GM12878 (cell line): ENCODE results near the gene SNN. TPM values are rescaled to one million over a fixed set of nuclear protein-coding genes. Genes with fewer than 3 reads are reported as not detected.

Source experiments
- CEBPZ ChIP-seq: fragments of 150-350 bp; IDR thresholded peaks from 2 replicates; pipeline ENCODE4 v1.6.1; 2016; ENCODE audit warnings: low read depth, low read length
- CREM ChIP-seq: IDR thresholded peaks from 2 replicates; pipeline ENCODE4 v1.6.1; 2014; ENCODE audit warnings: antibody characterized with exemption, low read depth
- IKZF1 ChIP-seq: fragments of 450-650 bp; conservative IDR thresholded peaks from 2 replicates; pipeline ENCODE4 v1.6.1; 2017; ENCODE audit warnings: antibody characterized with exemption, mild to moderate bottlenecking
- KDM1A ChIP-seq: fragments of 200-600 bp; sonication (generic); IDR thresholded peaks from 2 replicates; pipeline ENCODE4 v1.6.1; 2016; ENCODE audit warnings: borderline replicate concordance
- LARP7 ChIP-seq: fragments of 450-650 bp; IDR thresholded peaks from 2 replicates; pipeline ENCODE4 v1.6.1; 2017; ENCODE audit warnings: mild to moderate bottlenecking
- MTA3 ChIP-seq: IDR thresholded peaks from 2 replicates; pipeline ENCODE4 v1.6.1; 2012; ENCODE audit warnings: low read length, inconsistent platforms, borderline replicate concordance
- REST ChIP-seq: IDR thresholded peaks from 2 replicates; pipeline ENCODE4 v1.6.1; 2012; ENCODE audit warnings: mild to moderate bottlenecking, low read depth, low read length
- SIX5 ChIP-seq: IDR thresholded peaks from 2 replicates; pipeline ENCODE4 v1.6.1; 2011; ENCODE audit warnings: mild to moderate bottlenecking, low read depth, low read length, moderate library complexity; ENCODE audit not compliant: severe bottlenecking
- TCF12 ChIP-seq: IDR thresholded peaks from 2 replicates; pipeline ENCODE4 v1.6.1; 2011; ENCODE audit warnings: low read depth, mild to moderate bottlenecking, low read length
- USF1 ChIP-seq: IDR thresholded peaks from 2 replicates; pipeline ENCODE4 v1.6.1; 2011; ENCODE audit warnings: borderline replicate concordance, low read depth, mild to moderate bottlenecking, moderate library complexity, mixed read lengths, low read length; ENCODE audit not compliant: insufficient read depth; ENCODE audit errors: extremely low read length
- WRNIP1 ChIP-seq: IDR thresholded peaks from 2 replicates; pipeline ENCODE4 v1.6.1; 2011; ENCODE audit warnings: low read depth, low read length, improper control_type of control experiment, borderline replicate concordance
- polyA plus RNA-seq, 11 experiments: library from polyadenylated mRNA; depleted of rRNA in 4 of 11; unstranded in 6 of 11; stranded (reverse) in 5 of 11; fragments of >200 nt; fragmentation: Nextera tagmentation in 4 of 11; fragmentation: Illumina TruSeq in 1 of 11; extraction: Ambion mirVana in 4 of 11; extraction: Trizol in 1 of 11; gene quantifications; 1 replicate in 1 of 11; 2 replicates in 10 of 11; pipeline versions ENCODE4 v1.2.1 to v1.2.3, GENCODE V29; 2011 to 2016; ENCODE audit warnings: inconsistent platforms in 2 of 11, missing spikeins in 2 of 11, low read depth in 1 of 11
- total RNA-seq, 4 experiments: library from RNA; depleted of rRNA in 3 of 4; stranded (reverse); fragments of >200 nt in 3 of 4; fragmentation: Illumina TruSeq in 1 of 4; extraction: Trizol in 1 of 4; gene quantifications; 2 replicates each; pipeline versions ENCODE4 v1.2.1 to v1.2.3, GENCODE V29; 2013 to 2021
- TF ChIP-seq, protein P1 (sequence below): fragments of 450-650 bp; IDR thresholded peaks from 2 replicates; pipeline ENCODE4 v1.6.1; 2016; ENCODE audit warnings: mild to moderate bottlenecking, moderate library complexity, borderline replicate concordance
- TF ChIP-seq, protein P2 (sequence below): IDR thresholded peaks from 2 replicates; pipeline ENCODE4 v1.6.1; 2012; ENCODE audit warnings: low read depth, low read length, improper control_type of control experiment
- TF ChIP-seq, protein P3 (sequence below): fragments of 450-650 bp; IDR thresholded peaks from 2 replicates; pipeline ENCODE4 v1.6.1; 2017; ENCODE audit warnings: mild to moderate bottlenecking

Gene SNN
- total and polyA plus RNA-seq, 10 of the 15 experiments (the other 5 are each of a cell fraction or from before 2014, with no cell fraction given): 2.2 to 43.4 (median 27.8) TPM

- TF ChIP-seq, protein P1, sequence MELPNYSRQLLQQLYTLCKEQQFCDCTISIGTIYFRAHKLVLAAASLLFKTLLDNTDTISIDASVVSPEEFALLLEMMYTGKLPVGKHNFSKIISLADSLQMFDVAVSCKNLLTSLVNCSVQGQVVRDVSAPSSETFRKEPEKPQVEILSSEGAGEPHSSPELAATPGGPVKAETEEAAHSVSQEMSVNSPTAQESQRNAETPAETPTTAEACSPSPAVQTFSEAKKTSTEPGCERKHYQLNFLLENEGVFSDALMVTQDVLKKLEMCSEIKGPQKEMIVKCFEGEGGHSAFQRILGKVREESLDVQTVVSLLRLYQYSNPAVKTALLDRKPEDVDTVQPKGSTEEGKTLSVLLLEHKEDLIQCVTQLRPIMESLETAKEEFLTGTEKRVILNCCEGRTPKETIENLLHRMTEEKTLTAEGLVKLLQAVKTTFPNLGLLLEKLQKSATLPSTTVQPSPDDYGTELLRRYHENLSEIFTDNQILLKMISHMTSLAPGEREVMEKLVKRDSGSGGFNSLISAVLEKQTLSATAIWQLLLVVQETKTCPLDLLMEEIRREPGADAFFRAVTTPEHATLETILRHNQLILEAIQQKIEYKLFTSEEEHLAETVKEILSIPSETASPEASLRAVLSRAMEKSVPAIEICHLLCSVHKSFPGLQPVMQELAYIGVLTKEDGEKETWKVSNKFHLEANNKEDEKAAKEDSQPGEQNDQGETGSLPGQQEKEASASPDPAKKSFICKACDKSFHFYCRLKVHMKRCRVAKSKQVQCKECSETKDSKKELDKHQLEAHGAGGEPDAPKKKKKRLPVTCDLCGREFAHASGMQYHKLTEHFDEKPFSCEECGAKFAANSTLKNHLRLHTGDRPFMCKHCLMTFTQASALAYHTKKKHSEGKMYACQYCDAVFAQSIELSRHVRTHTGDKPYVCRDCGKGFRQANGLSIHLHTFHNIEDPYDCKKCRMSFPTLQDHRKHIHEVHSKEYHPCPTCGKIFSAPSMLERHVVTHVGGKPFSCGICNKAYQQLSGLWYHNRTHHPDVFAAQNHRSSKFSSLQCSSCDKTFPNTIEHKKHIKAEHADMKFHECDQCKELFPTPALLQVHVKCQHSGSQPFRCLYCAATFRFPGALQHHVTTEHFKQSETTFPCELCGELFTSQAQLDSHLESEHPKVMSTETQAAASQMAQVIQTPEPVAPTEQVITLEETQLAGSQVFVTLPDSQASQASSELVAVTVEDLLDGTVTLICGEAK: no peak
- TF ChIP-seq KDM1A (peak; percentile 84; the same call in 1 of the 2 replicates), CREM (no peak), CEBPZ (no peak), WRNIP1 (no peak), MTA3 (0 out of 2 replicates have a peak, but pooled peaks have one; percentile 10), USF1 (no peak), LARP7 (no peak), REST (0 out of 2 replicates have a peak, but pooled peaks have one; percentile 29), TCF12 (0 out of 2 replicates have a peak, but pooled peaks have one; percentile 22), IKZF1 (peak; percentile 94), SIX5 (no peak)
- TF ChIP-seq, protein P2, sequence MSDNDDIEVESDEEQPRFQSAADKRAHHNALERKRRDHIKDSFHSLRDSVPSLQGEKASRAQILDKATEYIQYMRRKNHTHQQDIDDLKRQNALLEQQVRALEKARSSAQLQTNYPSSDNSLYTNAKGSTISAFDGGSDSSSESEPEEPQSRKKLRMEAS: no peak
- TF ChIP-seq, protein P3, sequence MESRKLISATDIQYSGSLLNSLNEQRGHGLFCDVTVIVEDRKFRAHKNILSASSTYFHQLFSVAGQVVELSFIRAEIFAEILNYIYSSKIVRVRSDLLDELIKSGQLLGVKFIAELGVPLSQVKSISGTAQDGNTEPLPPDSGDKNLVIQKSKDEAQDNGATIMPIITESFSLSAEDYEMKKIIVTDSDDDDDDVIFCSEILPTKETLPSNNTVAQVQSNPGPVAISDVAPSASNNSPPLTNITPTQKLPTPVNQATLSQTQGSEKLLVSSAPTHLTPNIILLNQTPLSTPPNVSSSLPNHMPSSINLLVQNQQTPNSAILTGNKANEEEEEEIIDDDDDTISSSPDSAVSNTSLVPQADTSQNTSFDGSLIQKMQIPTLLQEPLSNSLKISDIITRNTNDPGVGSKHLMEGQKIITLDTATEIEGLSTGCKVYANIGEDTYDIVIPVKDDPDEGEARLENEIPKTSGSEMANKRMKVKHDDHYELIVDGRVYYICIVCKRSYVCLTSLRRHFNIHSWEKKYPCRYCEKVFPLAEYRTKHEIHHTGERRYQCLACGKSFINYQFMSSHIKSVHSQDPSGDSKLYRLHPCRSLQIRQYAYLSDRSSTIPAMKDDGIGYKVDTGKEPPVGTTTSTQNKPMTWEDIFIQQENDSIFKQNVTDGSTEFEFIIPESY: no peak
These were observed 1.3 kb downstream of the SNN start (continued) for GRCh38 chr16:11669380-11670146.
